Sigmoid colon (tissue), 7 donors: Measurements from ENCODE around the gene ABAT. TPM values are rescaled to one million over a fixed set of nuclear protein-coding genes. Genes with fewer than 3 reads are reported as not detected.
"Not testable (repeated sequence)": the region's sequence is repeated elsewhere in the genome, so short reads cannot be mapped to it uniquely, and the experiment has no call there.

Experiments
- DNase-seq: peaks from one replicate; pipeline ENCODE4 v3.0.0-alpha.2; 2019
- H3K27ac ChIP-seq, 4 donors: fragments of 200-600 bp; sonication (generic); one replicate each; pipeline ENCODE4 v1.5.1; 2016 to 2019; ENCODE audit warnings: mild to moderate bottlenecking in 1 of 4
- H3K27me3 ChIP-seq, 3 donors: fragments of 200-600 bp; sonication (generic); one replicate each; pipeline ENCODE4 v1.5.1; 2019; ENCODE audit warnings: mild to moderate bottlenecking in 1 of 3
- H3K36me3 ChIP-seq, 4 donors: fragments of 200-600 bp; sonication (generic); one replicate each; pipeline ENCODE4 v1.5.1; 2016 to 2019
- H3K4me1 ChIP-seq, 4 donors: fragments of 200-600 bp; sonication (generic); one replicate each; pipeline ENCODE4 v1.5.1; 2017 to 2019
- H3K4me3 ChIP-seq, 4 donors: fragments of 200-600 bp; sonication (generic); one replicate each; pipeline ENCODE4 v1.5.1; 2017 to 2019; ENCODE audit warnings: mild to moderate bottlenecking in 2 of 4, moderate library complexity in 1 of 4
- H3K9me3 ChIP-seq, 4 donors: fragments of 200-600 bp in 3 of 4; sonication (generic) in 3 of 4; one replicate each; pipeline versions ENCODE4 v1.5.1 to v1.6.1; 2013 to 2019
- CTCF ChIP-seq, 4 experiments: fragments of 450-650 bp in 3 of 4; fragments of 200-600 bp in 1 of 4; IDR thresholded peaks; one replicate each; pipeline ENCODE4 v1.5.1; 2016 to 2019; ENCODE audit warnings: antibody characterized with exemption in 4 of 4, mild to moderate bottlenecking in 3 of 4, moderate library complexity in 2 of 4
- EP300 ChIP-seq, 4 donors: sonication (generic); formaldehyde crosslinking; IDR thresholded peaks; one replicate each; pipeline ENCODE4 v1.6.1; 2017; ENCODE audit warnings: antibody characterized with exemption in 4 of 4
- POLR2A ChIP-seq, 2 donors: fragments of 450-650 bp; IDR thresholded peaks; one replicate each; pipeline ENCODE4 v1.6.1; 2016; ENCODE audit warnings: antibody characterized with exemption in 2 of 2, mild to moderate bottlenecking in 2 of 2, moderate library complexity in 2 of 2
- POLR2AphosphoS5 ChIP-seq, 4 donors: sonication (generic); formaldehyde crosslinking; IDR thresholded peaks; one replicate each; pipeline ENCODE4 v1.6.1; 2017; ENCODE audit warnings: antibody characterized with exemption in 4 of 4
- WGBS, 2 donors: extraction: QIAGEN DNeasy Blood & Tissue Kit; methylation state at CpG; one replicate each; pipeline ENCODE4 v1.1.7; 2013; 5-methylcytosine and 5-hydroxymethylcytosine counted together
- intact Hi-C: fragments of 100-400 bp; cut with DNase I; formaldehyde crosslinking; loops from one replicate; pipeline ENCODE4 v1.15.1; 2023
- polyA plus RNA-seq, 3 donors: library from polyadenylated mRNA; stranded (reverse); fragments of 200-250 nt; gene quantifications; one replicate each; pipeline ENCODE4 v1.2.3, GENCODE V29; 2013
- total RNA-seq, 4 donors: library from RNA; depleted of rRNA; stranded (reverse); fragments of >200 nt; gene quantifications; one replicate each; pipeline ENCODE4 v1.1.0, GENCODE V29; 2016
- donor health status: healthy with polysubstance abuse.
- donor health status: Bipolar disorder and iron deficiency.
- donor health status: healthy.

ABAT gene
- total and polyA plus RNA-seq, 7 donors: 4.1 to 12.0 (median 8.2) TPM

GRCh38 chr16:8704098-8704497 is 29.7 kb downstream of the ABAT start:
- no peaks in the 10 kb centered on the region for H3K27me3 ChIP-seq
- WGBS, 2 donors: 95% methylated on average over 3 of the region's 3 CpGs
- no peak for DNase-seq
- no peak for TF ChIP-seq EP300 (IDR thresholded peaks at IDR 0.05)
- TF ChIP-seq CTCF (IDR thresholded peaks at IDR 0.05): no peak
- no peaks in the 10 kb centered on the region for H3K36me3 ChIP-seq
- no peaks in the 10 kb centered on the region for H3K4me1 ChIP-seq
- H3K4me3 ChIP-seq: no peak overlapping the region
- intact Hi-C loops: no loop called here
- no peaks in the 10 kb centered on the region for H3K9me3 ChIP-seq
- H3K27ac ChIP-seq: no peak overlapping the region

GRCh38 chr16:8705100-8705822 is 30.8 kb downstream of the ABAT start:
- not testable (repeated sequence) for DNase-seq, H3K27me3 ChIP-seq

GRCh38 chr16:8708536-8708935 is 34.1 kb downstream of the ABAT start:
- no peak for DNase-seq
- H3K4me1 ChIP-seq: no peaks in the 10 kb centered on the region
- H3K27ac ChIP-seq: no peak overlapping the region
- H3K4me3 ChIP-seq: no peak overlapping the region
- intact Hi-C loops: no loop called here
- H3K27me3 ChIP-seq: no peaks in the 10 kb centered on the region
- TF ChIP-seq POLR2A (IDR thresholded peaks at IDR 0.05) (no peak), EP300 (IDR thresholded peaks at IDR 0.05) (no peak), CTCF (IDR thresholded peaks at IDR 0.05) (no peak), POLR2AphosphoS5 (IDR thresholded peaks at IDR 0.05) (no peak)
- H3K9me3 ChIP-seq: no peaks in the 10 kb centered on the region
- H3K36me3 ChIP-seq: no peaks in the 10 kb centered on the region
- 59 to 68% methylated on average over 4 of the region's 4 CpGs for WGBS, 2 donors

More at GRCh38 chr16:8705100-8705822, 30.8 kb downstream of the ABAT start:
- H3K9me3 ChIP-seq, H3K4me3 ChIP-seq, H3K27ac ChIP-seq, H3K36me3 ChIP-seq, intact Hi-C loops, H3K4me1 ChIP-seq: not testable (repeated sequence)
- WGBS, 2 donors: 55 to 59% methylated on average over 4 of the region's 4 CpGs

GRCh38 chr16:8712589-8713361 is 38.4 kb downstream of the ABAT start:
- no peaks in the 10 kb centered on the region for H3K36me3 ChIP-seq
- H3K4me1 ChIP-seq: no peaks in the 10 kb centered on the region
- H3K27me3 ChIP-seq: no peaks in the 10 kb centered on the region
- WGBS, 2 donors: 51 to 77% methylated on average over 27 of the region's 27 CpGs
- DNase-seq: no peak
- intact Hi-C loops: no loop called here
- H3K4me3 ChIP-seq: no peak overlapping the region
- TF ChIP-seq EP300 (IDR thresholded peaks at IDR 0.05) (no peak), POLR2A (IDR thresholded peaks at IDR 0.05) (no peak), POLR2AphosphoS5 (IDR thresholded peaks at IDR 0.05) (no peak), CTCF (IDR thresholded peaks at IDR 0.05) (no peak)
- H3K27ac ChIP-seq: no peak overlapping the region
- H3K9me3 ChIP-seq: peaks cover 0 to 6% (median 1%) of the 10 kb centered on the region in 4 donors

- no peaks in the 10 kb centered on the region for H3K4me1 ChIP-seq
- no peaks in the 10 kb centered on the region for H3K27me3 ChIP-seq
- TF ChIP-seq CTCF (IDR thresholded peaks at IDR 0.05) (no peak), POLR2A (IDR thresholded peaks at IDR 0.05) (no peak), POLR2AphosphoS5 (IDR thresholded peaks at IDR 0.05) (no peak), EP300 (IDR thresholded peaks at IDR 0.05) (no peak)
- intact Hi-C loops: no loop called here
- WGBS, 2 donors: 91 to 95% methylated on average over 10 of the region's 10 CpGs
- no peak overlapping the region for H3K4me3 ChIP-seq
- no peak overlapping the region for H3K27ac ChIP-seq
- H3K36me3 ChIP-seq: no peaks in the 10 kb centered on the region
- peaks cover 0 to 6% (median 1%) of the 10 kb centered on the region in 4 donors for H3K9me3 ChIP-seq
- no peak for DNase-seq
Observed at GRCh38 chr16:8713635-8714172, 39.3 kb downstream of the ABAT start.
